ENCODE results near the gene IDH3B.

Gene IDH3B

GRCh38 chr20:2617099-2617714 is 46.8 kb downstream of the IDH3B start:
- DNase-seq (ENCODE audit: low read depth), result no peak

GRCh38 chr20:2616634-2617033 is 47.4 kb downstream of the IDH3B start:
- no peak for DNase-seq (ENCODE audit: low read depth)

- DNase-seq (ENCODE audit: low read depth), result no peak
Measured at GRCh38 chr20:2612073-2612472, 51.9 kb downstream of the IDH3B start.

GRCh38 chr20:2610941-2611720 is 52.9 kb downstream of the IDH3B start:
- no peak for DNase-seq (ENCODE audit: low read depth)

- no peak for DNase-seq (ENCODE audit: low read depth)
Measured at GRCh38 chr20:2610326-2610725, 53.7 kb downstream of the IDH3B start.

All from fibroblast of the conjunctiva (primary cell).